GM12874 (cell line): Measurements from ENCODE around the gene MINDY4.

Experiments
- TF ChIP-seq, protein P1 (sequence below): IDR thresholded peaks from 2 replicates; pipeline ENCODE4 v1.5.1; 2011; ENCODE audit warnings: low read depth, mild to moderate bottlenecking, control low read depth, low read length, moderate library complexity; ENCODE audit not compliant: insufficient read depth

Gene MINDY4

DNA sequence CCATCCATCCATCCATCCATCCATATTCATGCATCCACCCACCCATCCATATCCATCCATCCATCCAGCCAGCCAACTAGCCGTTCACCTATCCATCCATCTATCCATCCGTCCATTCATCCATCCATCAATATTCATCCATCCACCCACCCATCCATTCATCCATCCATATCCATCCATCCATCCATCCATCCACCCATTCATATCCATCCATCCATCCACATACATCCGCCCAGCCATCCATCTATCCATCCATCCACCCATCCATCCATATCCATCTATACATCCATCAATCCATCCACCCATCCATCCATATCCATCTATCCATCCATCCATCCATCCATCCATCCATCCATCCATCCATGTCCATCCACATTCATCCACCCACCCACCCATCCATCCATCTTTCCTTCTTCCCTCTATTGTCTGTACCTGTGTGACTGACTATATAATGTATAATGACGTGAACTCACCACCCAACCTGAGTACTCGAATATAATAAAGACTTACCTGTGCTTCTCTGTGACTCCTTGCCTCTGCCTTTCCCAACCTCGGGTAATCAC is 16.8 kb upstream of the MINDY4 start:
- TF ChIP-seq, protein P1, sequence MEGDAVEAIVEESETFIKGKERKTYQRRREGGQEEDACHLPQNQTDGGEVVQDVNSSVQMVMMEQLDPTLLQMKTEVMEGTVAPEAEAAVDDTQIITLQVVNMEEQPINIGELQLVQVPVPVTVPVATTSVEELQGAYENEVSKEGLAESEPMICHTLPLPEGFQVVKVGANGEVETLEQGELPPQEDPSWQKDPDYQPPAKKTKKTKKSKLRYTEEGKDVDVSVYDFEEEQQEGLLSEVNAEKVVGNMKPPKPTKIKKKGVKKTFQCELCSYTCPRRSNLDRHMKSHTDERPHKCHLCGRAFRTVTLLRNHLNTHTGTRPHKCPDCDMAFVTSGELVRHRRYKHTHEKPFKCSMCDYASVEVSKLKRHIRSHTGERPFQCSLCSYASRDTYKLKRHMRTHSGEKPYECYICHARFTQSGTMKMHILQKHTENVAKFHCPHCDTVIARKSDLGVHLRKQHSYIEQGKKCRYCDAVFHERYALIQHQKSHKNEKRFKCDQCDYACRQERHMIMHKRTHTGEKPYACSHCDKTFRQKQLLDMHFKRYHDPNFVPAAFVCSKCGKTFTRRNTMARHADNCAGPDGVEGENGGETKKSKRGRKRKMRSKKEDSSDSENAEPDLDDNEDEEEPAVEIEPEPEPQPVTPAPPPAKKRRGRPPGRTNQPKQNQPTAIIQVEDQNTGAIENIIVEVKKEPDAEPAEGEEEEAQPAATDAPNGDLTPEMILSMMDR, result no peak

DNA sequence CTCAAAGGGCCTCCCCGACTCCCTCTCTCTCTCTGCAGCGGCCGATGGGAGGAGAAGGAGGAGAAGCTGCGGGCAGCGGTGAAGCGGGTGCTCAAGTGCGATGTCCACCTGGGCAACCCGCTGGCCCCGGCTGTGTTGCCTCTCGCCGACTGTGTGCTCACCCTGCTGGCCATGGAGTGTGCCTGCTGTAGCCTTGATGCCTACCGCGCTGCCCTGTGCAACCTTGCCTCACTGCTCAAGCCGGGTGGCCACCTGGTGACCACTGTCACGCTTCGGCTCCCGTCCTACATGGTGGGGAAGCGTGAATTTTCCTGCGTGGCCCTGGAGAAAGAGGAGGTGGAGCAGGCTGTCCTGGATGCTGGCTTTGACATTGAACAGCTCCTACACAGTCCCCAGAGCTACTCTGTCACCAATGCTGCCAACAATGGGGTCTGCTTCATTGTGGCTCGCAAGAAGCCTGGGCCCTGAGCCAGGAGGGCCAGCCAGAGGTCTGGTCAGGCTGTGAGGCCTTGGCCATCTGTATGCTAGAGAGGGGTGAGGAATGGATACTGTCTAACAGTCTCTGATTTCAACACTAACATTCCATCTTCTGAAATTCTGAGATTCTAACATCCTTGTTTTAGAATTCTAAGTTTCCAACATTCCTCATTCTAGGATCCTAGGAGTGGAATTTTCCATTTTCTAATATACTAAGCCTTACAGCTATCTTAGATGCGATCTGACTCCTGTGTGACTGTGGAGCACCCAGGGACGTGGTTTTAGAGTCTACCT is 15.6 kb upstream of the MINDY4 start:
- TF ChIP-seq, protein P1, result no peak

DNA sequence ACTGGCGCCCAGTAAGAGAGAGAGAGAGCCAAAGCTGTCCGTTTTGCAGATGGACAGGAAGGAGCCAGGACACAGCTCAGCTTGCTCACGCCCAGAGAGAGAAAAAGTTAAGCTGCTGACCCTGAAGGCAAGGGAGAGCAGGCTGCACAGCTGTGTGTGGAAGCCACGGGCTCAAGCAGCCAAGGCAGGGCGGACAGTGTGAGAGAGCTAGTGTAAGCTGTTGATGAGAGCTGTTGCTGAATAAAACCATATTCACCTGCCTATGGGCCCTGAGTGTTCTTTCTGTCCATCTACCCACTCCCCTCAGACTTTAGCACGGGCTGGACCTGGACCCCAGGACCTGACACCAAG is 13.9 kb upstream of the MINDY4 start:
- TF ChIP-seq, protein P1, result no peak

DNA sequence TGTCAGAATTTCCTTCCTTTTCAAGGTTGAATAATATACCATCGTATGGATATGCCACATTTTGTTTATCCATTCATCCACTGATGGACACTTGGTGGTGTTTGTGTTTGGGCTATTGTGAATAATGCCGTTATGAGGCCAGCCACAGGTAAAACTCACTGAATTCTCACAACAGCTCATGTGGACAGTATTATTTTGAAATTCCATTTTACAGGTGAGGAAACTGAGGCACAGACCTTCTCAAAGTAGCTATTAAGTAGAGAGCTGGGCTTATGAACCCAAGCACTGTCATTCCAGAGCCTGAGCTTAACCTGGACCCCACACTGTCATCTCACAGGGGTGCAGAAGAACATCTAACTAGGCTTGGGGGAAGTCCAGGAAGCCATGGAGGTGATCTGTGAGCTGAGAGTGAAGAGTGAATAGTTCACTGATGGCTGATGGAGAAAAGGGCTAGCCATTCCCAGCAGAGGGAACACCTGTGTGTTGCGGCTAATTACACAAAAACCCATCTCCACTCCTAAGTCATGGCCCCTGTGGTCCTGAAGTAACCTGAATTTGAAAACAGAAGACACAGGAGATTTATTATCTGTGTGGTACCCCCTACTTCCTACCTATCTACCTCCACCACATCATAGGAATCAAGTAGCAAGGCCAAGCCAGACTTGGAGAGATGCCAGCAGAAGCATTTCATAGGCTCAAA is 10.6 kb upstream of the MINDY4 start:
- TF ChIP-seq, protein P1, result no peak

DNA sequence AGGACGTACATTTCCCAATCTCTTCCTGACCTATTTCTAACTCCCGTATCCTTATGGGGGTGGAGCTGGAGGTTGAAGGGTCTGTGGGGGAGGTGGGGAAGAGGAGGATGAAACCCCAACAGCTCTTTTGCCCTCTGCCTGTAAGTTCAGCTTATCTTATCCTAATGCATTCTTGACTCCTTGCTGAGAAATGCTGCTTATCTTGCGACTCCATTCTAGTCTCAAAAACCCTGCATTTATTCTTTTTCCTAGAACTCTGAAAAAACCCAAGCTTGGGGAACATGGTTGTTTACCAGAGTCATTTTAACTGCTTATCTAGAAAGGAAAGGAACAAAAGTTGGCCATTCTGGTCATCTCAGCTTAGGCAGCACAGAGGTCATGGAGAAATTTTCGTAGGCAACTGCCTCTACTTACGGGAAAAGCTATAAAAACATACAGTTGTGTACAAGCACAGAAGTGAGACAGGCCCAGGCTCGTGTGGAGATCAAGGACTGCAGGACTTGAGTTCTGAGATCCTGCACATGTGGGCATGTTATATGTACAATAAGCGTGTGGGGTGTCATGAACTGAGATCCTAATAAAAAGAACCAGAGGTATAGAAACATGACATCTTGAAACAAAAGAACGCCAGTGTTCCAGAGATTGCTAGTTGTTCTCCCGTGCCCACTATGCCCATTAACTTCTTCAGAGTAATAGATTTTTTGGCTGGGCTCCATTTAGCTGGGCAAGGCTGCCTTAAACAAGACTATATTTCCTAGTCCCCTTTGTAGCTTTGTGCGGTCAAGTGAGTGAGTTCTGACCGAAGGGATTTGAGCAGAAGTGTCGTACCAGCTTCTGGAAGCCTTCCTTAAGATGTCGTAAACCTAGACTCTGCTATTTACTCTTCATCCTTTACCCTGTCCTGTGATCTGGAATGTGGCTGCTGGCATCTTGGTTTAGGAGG is 9.7 kb upstream of the MINDY4 start:
- TF ChIP-seq, protein P1, result no peak

DNA sequence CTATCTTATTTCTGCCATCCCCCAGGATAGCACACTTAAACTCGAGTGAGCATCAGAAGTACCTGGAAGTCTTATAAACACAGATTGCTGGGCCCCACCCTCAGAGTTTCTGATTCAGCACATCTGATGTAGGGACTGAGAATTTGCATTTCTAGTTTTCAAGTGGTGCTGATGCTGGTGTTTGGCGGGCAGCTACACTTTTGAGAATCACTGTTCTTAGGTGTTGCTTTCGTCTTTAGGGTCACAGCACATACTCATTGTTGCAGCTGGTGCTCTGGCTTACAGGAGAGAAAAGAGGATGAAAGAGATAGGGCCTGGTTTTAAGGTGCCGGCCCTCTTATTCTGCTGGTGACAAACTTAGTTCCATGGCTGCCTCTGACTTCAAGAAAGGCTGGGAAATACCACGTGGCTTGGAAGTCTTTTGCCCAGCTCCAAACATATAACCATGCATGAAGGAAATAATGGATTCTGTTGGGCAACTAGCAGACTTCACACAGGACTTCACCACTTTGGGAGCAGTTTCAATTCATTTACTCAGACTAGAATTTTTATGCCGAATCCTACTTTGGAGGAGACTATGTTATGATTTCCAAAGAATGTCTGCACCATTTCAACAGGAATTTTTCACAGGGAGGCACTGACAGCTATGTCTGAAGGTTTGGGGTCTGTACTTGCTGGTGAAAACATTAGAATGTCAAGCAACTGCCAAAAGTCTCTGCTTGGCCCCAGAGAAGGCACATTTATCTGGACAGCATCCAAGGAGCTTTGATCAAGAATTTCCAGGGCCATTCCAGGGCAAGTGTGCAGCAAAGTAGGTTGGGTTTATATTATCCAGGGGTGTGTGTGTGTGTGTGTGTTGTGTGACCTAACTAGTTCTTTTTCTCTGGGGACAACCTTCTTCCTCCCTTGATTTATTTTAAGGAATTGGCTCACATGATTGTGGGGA is 6.9 kb upstream of the MINDY4 start:
- TF ChIP-seq, protein P1, result no peak
